ENCODE results near the gene CDC16. TPM values are rescaled to one million over a fixed set of nuclear protein-coding genes. Genes with fewer than 3 reads are reported as not detected.

CDC16 gene
- total and polyA plus RNA-seq, 9 of the 15 experiments (the other 6 are each of a cell fraction or from before 2014, with no cell fraction given): 23.2 to 102 (median 51.6) TPM

GRCh38 chr13:114244637-114245036 is 9.9 kb downstream of the CDC16 start:
- Histone ChIP-seq H3K4me2 (ENCODE audit: insufficient read depth, low read length) (no peak overlapping the region), H3K9ac (ENCODE audit: insufficient read depth in 1 of 2, low read depth in 2 of 2, low read length in 2 of 2) (no peak overlapping the region), H3K9me3 (replicated peaks; ENCODE audit: control insufficient read depth, insufficient read depth, low read depth, low read length) (no peaks in the 10 kb centered on the region), H3K9me1 (ENCODE audit: control insufficient read depth, insufficient read depth, low read length) (no peaks in the 10 kb centered on the region), H4K20me1 (replicated peaks; ENCODE audit: control insufficient read depth, insufficient read depth, low read length) (no peaks in the 10 kb centered on the region), H3K4me1 (replicated peaks in 1 of 2; ENCODE audit: control insufficient read depth in 2 of 2, insufficient read depth in 2 of 2, low read length in 2 of 2) (peaks cover 0 to 8% of the 10 kb centered on the region in 2 experiments; a peak in 2 of 5 replicates), H2AFZ (ENCODE audit: low read depth, low read length) (no peak overlapping the region), H3K27ac (ENCODE audit: extremely low read depth, low read depth, low read length) (no peak overlapping the region), H3K36me3 (ENCODE audit: control insufficient read depth, insufficient read depth, low read length) (peaks cover 96% of the 10 kb centered on the region), H3K27me3 (ENCODE audit: control insufficient read depth in 2 of 2, insufficient read depth in 2 of 2, low read length in 2 of 2) (no peaks in the 10 kb centered on the region), H3K4me3 (no peak overlapping the region), H3K79me2 (ENCODE audit: control insufficient read depth, insufficient read depth, low read length) (0 out of 3 replicates have a peak, but pooled peaks cover 5% of the 10 kb centered on the region)
- peak in 1 of 4 experiments; percentile 12 for DNase-seq (ENCODE audit: extremely low read depth in 1 of 4, low spot score in 3 of 4)
- intact Hi-C loops (cut with micrococcal nuclease): no loop called here
- in situ Hi-C loops (cut with MboI): no loop called here
- WGBS (ENCODE audit: insufficient coverage, low coverage, missing lambda C conversion rate): 85% methylated on average over 5 of the region's 5 CpGs
- no peak for TF ChIP-seq POLR2H (tag; IDR thresholded peaks at IDR 0.05; ENCODE audit: low read depth)
- TF ChIP-seq VEZF1 (CRISPR knock-in tag; IDR thresholded peaks at IDR 0.05): no peak
- 0 out of 6 replicates have a peak, but pooled peaks of 1 of the 3 experiments have one; percentile 8 for TF ChIP-seq CTCF (IDR thresholded peaks at IDR 0.05 in 2 of 3, conservative IDR thresholded peaks at IDR 0.05 in 1 of 3; ENCODE audit: insufficient read depth in 2 of 3, low read depth in 1 of 3, low read length in 3 of 3)
- TF ChIP-seq ELK3 (CRISPR knock-in tag; IDR thresholded peaks at IDR 0.05): no peak
- no peak for TF ChIP-seq HNRNPUL1 (IDR thresholded peaks at IDR 0.05; ENCODE audit: low read length)
- no TSS peak for BruUV-seq (replicated peaks)
- POLR2A ChIA-PET: no interaction called here
- FAIRE-seq: no peak
- CTCF ChIA-PET (ENCODE audit: low intra/inter-chr PET ratio): no interaction called here
- ATAC-seq: 0 out of 3 replicates have a peak, but pooled peaks have one; percentile 29
